Smooth muscle cell (in vitro differentiated cells): ENCODE data around the gene PANX2. TPM values are rescaled to one million over a fixed set of nuclear protein-coding genes. Genes with fewer than 3 reads are reported as not detected.

Experiments
- DNase-seq: peaks from one replicate; lab custom pipeline; 2025; ENCODE audit not compliant: unreplicated experiment; lab: John Stamatoyannopoulos, UW
- H2AFZ ChIP-seq: fragments of 200-600 bp; sonication (generic); 2 replicates; pipeline ENCODE4 v1.6.0; 2016; ENCODE audit warnings: antibody characterized with exemption, low read depth, mild to moderate bottlenecking
- H3F3A ChIP-seq: fragments of 200-600 bp; sonication (generic); 2 replicates; pipeline ENCODE4 v1.6.0; 2017; ENCODE audit warnings: antibody characterized with exemption, low read depth
- H3K27ac ChIP-seq: fragments of 200-600 bp; sonication (generic); 2 replicates; pipeline ENCODE4 v1.5.1; 2016; ENCODE audit warnings: low read depth, mild to moderate bottlenecking
- H3K27me3 ChIP-seq: fragments of 200-600 bp; sonication (generic); 2 replicates; pipeline ENCODE4 v1.6.1; 2016; ENCODE audit warnings: low read depth, mild to moderate bottlenecking
- H3K36me3 ChIP-seq: fragments of 200-600 bp; sonication (generic); 2 replicates; pipeline ENCODE4 v1.5.1; 2016; ENCODE audit warnings: low read depth
- H3K4me1 ChIP-seq: fragments of 200-600 bp; sonication (generic); 2 replicates; pipeline ENCODE4 v1.5.1; 2016; ENCODE audit warnings: low read depth
- H3K4me2 ChIP-seq: fragments of 200-600 bp; sonication (generic); 2 replicates; pipeline ENCODE4 v1.6.0; 2016; ENCODE audit warnings: mild to moderate bottlenecking
- H3K4me3 ChIP-seq: fragments of 200-600 bp; sonication (generic); 2 replicates; pipeline ENCODE4 v1.5.1; 2016; ENCODE audit warnings: mild to moderate bottlenecking
- H3K79me2 ChIP-seq: fragments of 200-600 bp; sonication (generic); 2 replicates; pipeline ENCODE4 v1.6.0; 2016; ENCODE audit warnings: low read depth, mild to moderate bottlenecking
- H3K9ac ChIP-seq: fragments of 200-600 bp; sonication (generic); 2 replicates; pipeline ENCODE4 v1.6.0; 2016; ENCODE audit warnings: low read depth
- H3K9me3 ChIP-seq: fragments of 200-600 bp; sonication (generic); replicated peaks from 2 replicates; pipeline ENCODE4 v1.5.1; 2016; ENCODE audit warnings: low read depth
- H4K20me1 ChIP-seq: fragments of 200-600 bp; sonication (generic); 2 replicates; pipeline ENCODE4 v1.6.0; 2016; ENCODE audit warnings: low read depth
- WGBS: methylation state at CpG from one replicate; pipeline ENCODE4 v1.1.7; 2016; ENCODE audit warnings: low lambda C conversion rate; 5-methylcytosine and 5-hydroxymethylcytosine counted together
- polyA plus RNA-seq: library from polyadenylated mRNA; unstranded; fragments of >200 nt; fragmentation: Nextera tagmentation; extraction: Ambion mirVana; gene quantifications from 2 replicates; pipeline ENCODE4 v1.2.1, GENCODE V29; 2016
- total RNA-seq: library from RNA; depleted of rRNA; stranded (reverse); fragments of >200 nt; gene quantifications from 2 replicates; pipeline ENCODE4 v1.2.3, GENCODE V29; 2014
- TF ChIP-seq, protein P1 (sequence below): fragments of 200-600 bp; sonication (generic); IDR thresholded peaks from 2 replicates; pipeline ENCODE4 v1.5.1; 2017; ENCODE audit warnings: borderline replicate concordance, mild to moderate bottlenecking, antibody characterized with exemption; ENCODE audit not compliant: insufficient read depth, poor library complexity, severe bottlenecking

Gene PANX2
- total and polyA plus RNA-seq, 2 experiments from 2014 or later, result 2.9 to 5.1 TPM

DNA sequence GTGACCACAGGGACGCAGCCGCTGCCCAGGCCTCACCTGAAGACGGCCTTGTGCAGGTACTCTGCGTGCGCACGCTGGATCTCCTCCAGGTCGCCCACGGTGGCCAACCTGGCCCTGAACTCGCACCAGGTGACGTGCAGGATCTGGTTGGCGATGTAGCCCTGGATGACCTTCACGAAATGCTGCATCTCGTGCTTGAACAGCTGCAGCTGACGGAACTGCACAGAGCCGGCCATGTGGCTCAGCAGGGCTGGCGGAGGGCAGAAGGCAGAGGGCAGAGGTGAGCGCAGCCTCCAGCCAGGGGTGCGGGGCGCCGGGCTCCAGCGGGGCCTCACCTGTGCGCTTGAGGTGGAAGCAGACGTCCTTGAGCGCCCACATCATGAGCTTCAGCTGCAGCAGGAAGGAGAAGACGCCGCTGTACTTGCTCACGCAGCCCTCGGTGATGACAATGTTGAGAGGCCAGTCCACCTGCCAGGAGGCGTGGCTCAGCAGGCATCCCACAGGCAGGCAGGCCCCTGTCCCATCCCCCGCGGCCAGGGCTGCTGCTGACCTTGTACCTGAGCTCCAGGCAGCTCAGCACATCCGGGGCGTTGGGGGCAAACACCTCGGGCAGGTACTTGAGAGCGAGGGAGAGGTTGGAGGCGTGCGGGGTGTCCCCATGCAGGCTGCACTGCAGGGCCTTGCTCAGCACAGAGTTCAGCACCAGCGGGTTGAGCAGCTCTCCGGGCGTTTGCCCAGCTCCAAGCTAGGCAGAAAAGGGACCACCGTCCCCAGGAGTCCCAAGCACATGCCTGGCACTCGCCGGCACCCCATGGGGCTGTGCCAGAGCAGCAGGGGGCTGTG lies 47.8 kb downstream of the PANX2 start:
- Histone ChIP-seq H3F3A (no peaks in the 10 kb centered on the region), H3K4me2 (no peak overlapping the region), H3K36me3 (no peaks in the 10 kb centered on the region), H3K4me1 (no peaks in the 10 kb centered on the region), H3K4me3 (no peak overlapping the region), H4K20me1 (peaks cover 56% of the 10 kb centered on the region), H3K27ac (no peak overlapping the region), H2AFZ (no peak overlapping the region), H3K9ac (no peak overlapping the region), H3K9me3 (no peaks in the 10 kb centered on the region), H3K27me3 (no peaks in the 10 kb centered on the region), H3K79me2 (peaks cover 11% of the 10 kb centered on the region)
- 98% methylated on average over 39 of the region's 43 CpGs for WGBS
- TF ChIP-seq, protein P1, sequence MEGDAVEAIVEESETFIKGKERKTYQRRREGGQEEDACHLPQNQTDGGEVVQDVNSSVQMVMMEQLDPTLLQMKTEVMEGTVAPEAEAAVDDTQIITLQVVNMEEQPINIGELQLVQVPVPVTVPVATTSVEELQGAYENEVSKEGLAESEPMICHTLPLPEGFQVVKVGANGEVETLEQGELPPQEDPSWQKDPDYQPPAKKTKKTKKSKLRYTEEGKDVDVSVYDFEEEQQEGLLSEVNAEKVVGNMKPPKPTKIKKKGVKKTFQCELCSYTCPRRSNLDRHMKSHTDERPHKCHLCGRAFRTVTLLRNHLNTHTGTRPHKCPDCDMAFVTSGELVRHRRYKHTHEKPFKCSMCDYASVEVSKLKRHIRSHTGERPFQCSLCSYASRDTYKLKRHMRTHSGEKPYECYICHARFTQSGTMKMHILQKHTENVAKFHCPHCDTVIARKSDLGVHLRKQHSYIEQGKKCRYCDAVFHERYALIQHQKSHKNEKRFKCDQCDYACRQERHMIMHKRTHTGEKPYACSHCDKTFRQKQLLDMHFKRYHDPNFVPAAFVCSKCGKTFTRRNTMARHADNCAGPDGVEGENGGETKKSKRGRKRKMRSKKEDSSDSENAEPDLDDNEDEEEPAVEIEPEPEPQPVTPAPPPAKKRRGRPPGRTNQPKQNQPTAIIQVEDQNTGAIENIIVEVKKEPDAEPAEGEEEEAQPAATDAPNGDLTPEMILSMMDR, result no peak
- DNase-seq, result no peak

DNA sequence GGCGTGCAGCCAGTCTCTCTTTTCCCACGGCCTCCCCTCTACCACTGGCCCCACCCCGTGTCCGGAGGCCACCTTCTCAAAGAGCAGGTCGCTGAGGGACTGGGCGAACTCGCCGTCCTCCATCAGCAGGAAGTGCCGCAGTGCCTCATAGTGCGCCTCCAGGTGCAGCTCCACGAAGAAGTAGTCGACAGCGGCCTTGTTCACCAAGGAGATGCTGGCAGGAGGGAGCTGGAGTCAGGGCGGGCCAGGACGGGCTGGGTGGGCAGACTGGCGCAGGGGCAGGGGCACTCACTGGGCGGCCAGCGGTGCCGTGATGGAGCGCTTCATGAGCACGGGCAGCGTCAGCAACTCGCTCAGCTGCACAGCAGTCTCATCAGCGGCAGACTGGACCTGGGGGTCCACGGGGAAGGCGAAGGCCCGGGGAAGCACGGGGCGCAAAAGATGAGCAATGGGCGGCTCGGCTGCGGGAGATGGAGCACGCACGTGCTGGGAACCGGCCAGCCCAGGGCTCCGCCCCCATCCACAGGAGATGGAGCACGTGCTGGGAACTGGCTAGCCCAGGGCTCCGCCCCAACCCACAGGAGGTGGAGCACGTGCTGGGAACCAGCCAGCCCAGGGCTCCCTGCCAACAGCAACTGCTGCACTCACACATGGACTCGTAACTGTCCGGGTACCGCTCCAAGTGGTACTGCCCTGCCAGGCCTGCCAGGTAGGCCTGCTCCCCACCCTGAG lies 48.6 kb downstream of the PANX2 start:
- H3K4me3 ChIP-seq, result no peak overlapping the region
- no peaks in the 10 kb centered on the region for H3K27me3 ChIP-seq
- H3K4me1 ChIP-seq, result no peaks in the 10 kb centered on the region
- H3K4me2 ChIP-seq, result no peak overlapping the region
- peaks cover 3% of the 10 kb centered on the region for H3K79me2 ChIP-seq
- H3K9me3 ChIP-seq, result no peaks in the 10 kb centered on the region
- TF ChIP-seq, protein P1, result no peak
- no peaks in the 10 kb centered on the region for H3K36me3 ChIP-seq
- H3K9ac ChIP-seq, result no peak overlapping the region
- DNase-seq, result no peak
- WGBS, result 92% methylated on average over 38 of the region's 42 CpGs
- H3K27ac ChIP-seq, result no peak overlapping the region
- peaks cover 48% of the 10 kb centered on the region for H4K20me1 ChIP-seq
- H2AFZ ChIP-seq, result no peak overlapping the region
- H3F3A ChIP-seq, result no peaks in the 10 kb centered on the region

DNA sequence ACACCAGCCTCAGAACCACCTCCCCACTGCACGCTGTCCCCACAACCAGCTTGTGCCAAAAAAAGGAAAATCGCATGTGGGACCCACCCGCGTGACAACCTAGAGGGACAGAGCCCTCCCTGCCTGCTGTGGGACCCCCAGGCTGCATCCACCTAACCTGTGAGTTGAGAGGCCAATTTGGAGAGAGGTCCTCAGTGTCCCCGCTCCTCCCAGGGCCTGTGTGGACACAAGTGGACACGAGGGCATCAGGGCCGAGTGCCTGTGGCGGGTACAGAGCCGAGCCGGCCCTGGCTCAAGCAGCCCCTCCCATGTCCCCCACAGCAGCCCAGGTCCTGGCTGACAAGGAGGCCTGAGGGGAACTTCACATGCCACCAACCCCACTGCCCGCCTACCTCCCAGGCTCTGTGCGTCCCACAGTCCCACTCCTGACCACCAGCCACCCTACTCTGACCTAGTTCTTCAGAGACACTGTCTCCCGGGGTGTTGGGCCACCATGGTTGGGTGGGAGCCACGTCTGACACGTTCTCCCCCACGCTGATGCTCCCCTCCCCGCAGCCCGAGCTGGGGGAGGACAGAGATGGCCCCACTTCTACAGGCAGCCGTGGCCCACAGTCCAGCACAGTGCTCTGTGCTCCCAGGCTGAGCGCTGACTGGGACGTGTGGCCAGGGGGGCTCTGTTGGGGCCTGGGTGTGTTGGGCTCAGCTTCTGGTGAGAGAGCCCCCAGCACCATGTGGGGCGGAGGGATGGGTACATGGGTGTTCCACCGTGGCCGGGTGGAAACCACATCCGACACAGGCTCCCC lies 49.5 kb downstream of the PANX2 start:
- no peak overlapping the region for H3K27ac ChIP-seq
- no peaks in the 10 kb centered on the region for H3K79me2 ChIP-seq
- DNase-seq, result no peak
- H2AFZ ChIP-seq, result no peak overlapping the region
- H3K27me3 ChIP-seq, result no peaks in the 10 kb centered on the region
- H3K9ac ChIP-seq, result no peak overlapping the region
- no peaks in the 10 kb centered on the region for H3F3A ChIP-seq
- peaks cover 39% of the 10 kb centered on the region for H4K20me1 ChIP-seq
- no peaks in the 10 kb centered on the region for H3K4me1 ChIP-seq
- WGBS, result 96% methylated on average over 22 of the region's 25 CpGs
- no peak overlapping the region for H3K4me3 ChIP-seq
- TF ChIP-seq, protein P1, result no peak
- H3K36me3 ChIP-seq, result no peaks in the 10 kb centered on the region
- no peaks in the 10 kb centered on the region for H3K9me3 ChIP-seq
- no peak overlapping the region for H3K4me2 ChIP-seq
